ENCODE data around the gene ADAMTS2.

Gene ADAMTS2

GRCh38 chr5:179158556-179158955 lies 186.7 kb downstream of the ADAMTS2 start:
- H3K9me3 ChIP-seq (ENCODE audit: control insufficient read depth, low read length), result no peaks in the 10 kb centered on the region
- no peak overlapping the region for H3K4me2 ChIP-seq (ENCODE audit: low read length)
- H3K4me3 ChIP-seq (ENCODE audit: low read depth, low read length), result no peak overlapping the region
- H3K27ac ChIP-seq, result no peak overlapping the region
- no peaks in the 10 kb centered on the region for H3K4me1 ChIP-seq
- no peaks in the 10 kb centered on the region for H3K36me3 ChIP-seq (ENCODE audit: control insufficient read depth, insufficient read depth, low read length)
- no peak overlapping the region for H3K9ac ChIP-seq
- H3K79me2 ChIP-seq, result no peaks in the 10 kb centered on the region
- H2AFZ ChIP-seq, result no peak overlapping the region
- TF ChIP-seq, protein P1, sequence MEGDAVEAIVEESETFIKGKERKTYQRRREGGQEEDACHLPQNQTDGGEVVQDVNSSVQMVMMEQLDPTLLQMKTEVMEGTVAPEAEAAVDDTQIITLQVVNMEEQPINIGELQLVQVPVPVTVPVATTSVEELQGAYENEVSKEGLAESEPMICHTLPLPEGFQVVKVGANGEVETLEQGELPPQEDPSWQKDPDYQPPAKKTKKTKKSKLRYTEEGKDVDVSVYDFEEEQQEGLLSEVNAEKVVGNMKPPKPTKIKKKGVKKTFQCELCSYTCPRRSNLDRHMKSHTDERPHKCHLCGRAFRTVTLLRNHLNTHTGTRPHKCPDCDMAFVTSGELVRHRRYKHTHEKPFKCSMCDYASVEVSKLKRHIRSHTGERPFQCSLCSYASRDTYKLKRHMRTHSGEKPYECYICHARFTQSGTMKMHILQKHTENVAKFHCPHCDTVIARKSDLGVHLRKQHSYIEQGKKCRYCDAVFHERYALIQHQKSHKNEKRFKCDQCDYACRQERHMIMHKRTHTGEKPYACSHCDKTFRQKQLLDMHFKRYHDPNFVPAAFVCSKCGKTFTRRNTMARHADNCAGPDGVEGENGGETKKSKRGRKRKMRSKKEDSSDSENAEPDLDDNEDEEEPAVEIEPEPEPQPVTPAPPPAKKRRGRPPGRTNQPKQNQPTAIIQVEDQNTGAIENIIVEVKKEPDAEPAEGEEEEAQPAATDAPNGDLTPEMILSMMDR (IDR thresholded peaks at IDR 0.05), result no peak
- H3K27me3 ChIP-seq (ENCODE audit: control insufficient read depth, insufficient read depth, low read length), result no peaks in the 10 kb centered on the region

DNA sequence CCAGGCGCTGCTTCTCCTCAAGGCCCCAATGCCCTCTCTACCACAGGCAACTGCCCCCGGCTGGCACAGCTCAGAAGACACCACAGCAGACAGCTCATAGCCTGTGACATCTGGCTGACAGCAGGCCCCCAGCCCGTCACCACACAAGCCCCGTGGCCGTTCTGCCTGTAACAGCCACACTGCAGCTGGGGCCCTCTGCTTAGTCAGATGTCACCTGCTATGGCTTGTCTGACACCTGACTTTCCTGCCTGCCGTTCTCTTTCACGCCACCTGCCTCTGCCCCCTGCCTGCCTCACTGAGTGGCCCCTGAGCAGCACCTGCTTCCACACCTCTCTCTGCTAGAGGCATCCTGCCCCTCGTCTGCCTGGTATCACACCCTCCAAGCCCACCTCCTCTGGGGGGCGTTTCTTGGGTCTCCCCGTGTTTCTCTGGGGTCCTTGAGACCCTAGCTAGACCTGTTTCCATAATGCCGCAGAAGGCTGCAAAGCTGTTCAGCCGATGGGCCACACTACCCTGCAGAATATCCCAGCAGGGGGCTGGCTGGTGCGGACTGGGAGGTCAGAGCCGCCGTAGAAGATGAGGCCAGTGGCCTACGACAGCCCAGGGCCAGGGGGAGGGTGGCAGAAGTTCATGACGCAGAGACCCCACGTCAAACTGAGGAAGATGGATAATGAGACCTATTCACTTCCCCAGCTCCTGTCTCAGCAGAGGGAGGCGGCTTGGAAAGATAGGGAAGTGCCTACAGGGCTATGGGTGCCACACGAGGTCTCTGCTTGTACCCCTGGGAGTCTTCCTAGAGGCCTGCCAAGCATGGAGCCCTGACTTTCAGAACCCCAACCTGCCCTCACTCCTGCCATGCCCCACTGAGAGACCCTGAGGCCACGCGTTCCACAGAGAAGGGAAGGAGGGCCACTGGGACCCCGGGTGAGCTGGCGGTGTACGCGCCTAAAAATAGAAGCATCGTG lies 190.0 kb downstream of the ADAMTS2 start:
- H3K9ac ChIP-seq, result no peak overlapping the region
- H2AFZ ChIP-seq, result no peak overlapping the region
- TF ChIP-seq, protein P1 (IDR thresholded peaks at IDR 0.05), result no peak
- no peaks in the 10 kb centered on the region for H3K36me3 ChIP-seq (ENCODE audit: control insufficient read depth, insufficient read depth, low read length)
- H3K79me2 ChIP-seq, result no peaks in the 10 kb centered on the region
- no peaks in the 10 kb centered on the region for H3K9me3 ChIP-seq (ENCODE audit: control insufficient read depth, low read length)
- H3K27me3 ChIP-seq (ENCODE audit: control insufficient read depth, insufficient read depth, low read length), result no peaks in the 10 kb centered on the region
- H3K4me1 ChIP-seq, result no peaks in the 10 kb centered on the region
- H3K4me3 ChIP-seq (ENCODE audit: low read depth, low read length), result no peak overlapping the region
- H3K27ac ChIP-seq, result no peak overlapping the region
- H3K4me2 ChIP-seq (ENCODE audit: low read length), result no peak overlapping the region

GRCh38 chr5:179154346-179154990 lies 190.8 kb downstream of the ADAMTS2 start:
- H3K27me3 ChIP-seq (ENCODE audit: control insufficient read depth, insufficient read depth, low read length), result no peaks in the 10 kb centered on the region
- H3K4me3 ChIP-seq (ENCODE audit: low read depth, low read length), result no peak overlapping the region
- no peak overlapping the region for H3K27ac ChIP-seq
- no peak overlapping the region for H3K4me2 ChIP-seq (ENCODE audit: low read length)
- TF ChIP-seq, protein P1 (IDR thresholded peaks at IDR 0.05), result no peak
- no peaks in the 10 kb centered on the region for H3K9me3 ChIP-seq (ENCODE audit: control insufficient read depth, low read length)
- H3K4me1 ChIP-seq, result no peaks in the 10 kb centered on the region
- H3K79me2 ChIP-seq, result no peaks in the 10 kb centered on the region
- H3K9ac ChIP-seq, result no peak overlapping the region
- no peaks in the 10 kb centered on the region for H3K36me3 ChIP-seq (ENCODE audit: control insufficient read depth, insufficient read depth, low read length)
- H2AFZ ChIP-seq, result no peak overlapping the region

DNA sequence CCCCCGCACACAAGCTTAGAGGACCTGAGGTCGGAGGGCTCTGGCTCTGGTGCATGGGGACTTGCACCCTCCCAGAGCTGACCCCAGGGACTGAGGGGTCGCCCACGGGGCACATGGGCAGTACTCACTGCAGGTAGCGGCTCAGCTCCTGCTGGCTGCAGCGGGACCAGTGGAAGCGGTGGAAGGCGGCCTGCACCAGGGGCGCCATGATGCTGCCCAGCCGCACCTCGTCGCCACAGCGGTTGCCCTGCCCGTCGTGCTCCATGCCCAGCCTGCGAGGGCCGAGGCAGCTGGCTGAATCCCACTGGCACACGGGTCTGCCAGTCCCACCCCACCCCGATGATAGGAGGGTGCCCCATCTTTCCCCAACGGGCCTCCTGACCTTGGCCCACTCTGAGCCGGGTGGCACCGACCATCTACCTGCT lies 191.3 kb downstream of the ADAMTS2 start:
- Histone ChIP-seq H3K9me3 (ENCODE audit: control insufficient read depth, low read length) (no peaks in the 10 kb centered on the region), H3K4me2 (ENCODE audit: low read length) (no peak overlapping the region), H3K27ac (no peak overlapping the region), H3K36me3 (ENCODE audit: control insufficient read depth, insufficient read depth, low read length) (no peaks in the 10 kb centered on the region), H3K9ac (no peak overlapping the region), H3K79me2 (no peaks in the 10 kb centered on the region), H3K4me1 (no peaks in the 10 kb centered on the region), H3K27me3 (ENCODE audit: control insufficient read depth, insufficient read depth, low read length) (no peaks in the 10 kb centered on the region), H3K4me3 (ENCODE audit: low read depth, low read length) (no peak overlapping the region), H2AFZ (no peak overlapping the region)
- TF ChIP-seq, protein P1 (IDR thresholded peaks at IDR 0.05), result no peak
